ENCODE measurements around the gene RIBC2.

The RIBC2 gene

GRCh38 chr22:45472426-45472825 lies 58.9 kb downstream of the RIBC2 start:
- DNase-seq (ENCODE audit: low read depth, low spot score) = no peak

DNA sequence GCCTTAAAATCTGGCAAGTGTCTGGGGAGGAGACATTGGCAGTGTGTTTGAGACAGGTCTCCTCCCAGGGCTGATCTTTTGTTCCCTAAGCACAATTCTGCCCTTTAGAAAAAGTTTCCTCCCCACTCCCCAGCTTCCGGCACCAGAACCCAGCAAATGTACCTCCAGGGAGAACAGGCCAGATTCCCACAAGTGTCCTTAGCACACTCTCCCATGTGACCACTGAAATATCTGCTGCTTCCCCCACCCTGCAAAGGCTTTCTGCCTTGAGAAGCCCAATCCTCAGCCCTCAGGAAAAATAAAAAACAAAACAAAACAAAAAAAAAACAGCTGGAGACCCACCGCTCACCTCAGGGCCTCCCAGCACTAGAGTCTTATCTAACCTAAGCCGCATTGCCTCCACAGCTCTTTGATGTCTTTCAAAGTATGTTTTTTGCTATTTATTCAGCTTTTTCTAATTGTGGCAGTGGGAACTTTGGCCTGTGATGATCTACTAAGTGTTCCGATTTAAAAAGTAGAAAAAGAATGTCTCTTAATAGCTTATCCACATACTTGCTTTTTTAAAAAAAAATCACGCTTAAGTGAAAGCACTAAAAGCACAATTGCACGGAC lies 60.2 kb downstream of the RIBC2 start:
- no peak for DNase-seq (ENCODE audit: low read depth, low spot score)

DNA sequence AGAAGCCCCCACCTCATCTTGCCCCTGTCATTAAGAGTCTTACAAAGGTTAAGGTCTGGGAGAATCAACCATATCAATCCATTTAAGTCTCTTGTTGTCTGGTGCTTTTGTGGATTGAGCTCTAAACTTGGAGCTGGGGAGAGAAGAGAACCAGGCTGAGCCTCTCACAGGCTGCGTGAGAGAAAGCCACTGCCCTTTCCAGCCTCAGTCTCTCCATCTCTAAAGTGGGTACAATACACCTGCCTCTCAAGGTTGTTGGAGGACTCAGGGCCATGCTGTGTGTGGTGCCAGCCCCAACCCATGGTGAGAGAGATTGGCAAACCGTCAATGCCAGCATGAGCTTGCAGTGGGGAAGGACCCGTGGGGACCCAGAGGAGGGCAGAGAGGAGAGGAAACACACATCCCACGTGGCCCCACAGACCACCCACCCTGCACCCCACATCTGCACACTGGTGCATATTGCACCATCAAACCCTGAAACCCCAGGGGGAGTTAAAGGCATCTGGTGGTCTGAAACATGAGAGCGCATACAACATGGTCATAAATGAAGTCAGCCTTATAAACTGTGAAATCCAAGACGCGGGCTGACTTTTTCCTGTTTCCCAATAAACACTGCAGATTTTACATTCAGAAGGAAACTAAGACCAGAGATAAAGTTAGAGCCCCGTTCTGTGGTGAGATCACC lies 61.7 kb downstream of the RIBC2 start:
- no peak for DNase-seq (ENCODE audit: low read depth, low spot score)

GRCh38 chr22:45475851-45476514 lies 62.5 kb downstream of the RIBC2 start:
- no peak for DNase-seq (ENCODE audit: low read depth, low spot score)

GRCh38 chr22:45476814-45477213 lies 63.3 kb downstream of the RIBC2 start:
- no peak for DNase-seq (ENCODE audit: low read depth, low spot score)

DNA sequence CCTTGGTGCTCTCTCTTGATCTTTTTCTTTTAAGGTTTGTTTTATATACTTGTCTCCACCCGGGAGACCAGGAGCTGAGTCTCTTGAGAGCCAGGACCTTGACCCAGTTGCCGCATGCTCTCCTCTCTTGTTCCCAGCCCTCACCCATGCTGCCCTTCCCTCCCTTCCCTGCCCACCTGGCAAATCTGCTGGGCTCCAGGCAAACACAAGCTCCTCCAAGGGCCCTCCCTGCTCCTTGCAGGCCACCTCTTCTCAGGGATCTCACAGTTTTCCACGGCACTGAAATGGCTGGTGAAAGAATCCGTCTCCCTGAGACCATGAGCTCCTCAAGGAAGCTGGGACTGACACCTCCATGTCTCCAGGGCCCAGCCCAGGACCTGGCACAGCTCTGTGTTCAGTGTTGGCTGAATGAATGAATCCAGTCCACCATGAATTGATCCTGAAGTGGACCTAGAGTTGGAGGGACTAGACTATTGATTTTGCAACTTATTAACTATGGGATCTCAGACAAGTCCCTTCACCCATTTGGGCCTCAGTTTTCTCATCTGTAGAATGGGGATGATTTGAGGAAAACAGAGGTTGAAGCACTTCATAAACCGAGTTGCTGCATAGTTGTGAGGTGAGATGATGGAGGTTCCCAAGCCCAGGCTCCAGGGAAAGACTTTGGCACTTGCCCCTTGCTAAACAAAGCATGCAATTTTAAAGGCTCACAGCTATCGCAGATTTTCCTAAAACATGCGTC lies 64.0 kb downstream of the RIBC2 start:
- no peak for DNase-seq (ENCODE audit: low read depth, low spot score)

- peak; percentile 91 for DNase-seq (ENCODE audit: low read depth, low spot score)
Observed at GRCh38 chr22:45478108-45478771, 64.7 kb downstream of the RIBC2 start.

DNA sequence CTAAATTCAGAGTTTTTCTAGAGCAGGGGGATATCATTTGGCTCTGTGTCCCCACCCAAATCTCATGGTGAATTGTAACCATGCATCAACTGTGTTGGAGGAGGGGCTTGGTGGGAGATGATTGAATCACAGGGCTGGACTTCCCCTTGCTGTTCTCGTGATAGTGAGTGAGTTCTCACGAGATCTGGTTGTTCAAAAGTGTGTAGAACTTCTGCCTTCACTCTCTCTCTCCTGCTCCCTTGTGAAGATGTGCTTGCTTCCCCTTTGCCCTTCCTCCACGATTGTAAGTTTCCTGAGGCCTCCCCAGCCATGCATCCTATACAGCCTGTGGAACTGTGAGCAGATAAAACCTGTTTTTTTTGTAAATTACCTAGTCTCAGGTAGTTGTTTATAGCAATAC lies 67.2 kb downstream of the RIBC2 start:
- no peak for DNase-seq (ENCODE audit: low read depth, low spot score)

- DNase-seq (ENCODE audit: low read depth, low spot score) = no peak
Observed at GRCh38 chr22:45481661-45482060, 68.2 kb downstream of the RIBC2 start.

Measured in smooth muscle cell of the brain vasculature (primary cell).